ENCODE results near the gene RELCH. TPM values are rescaled to one million over a fixed set of nuclear protein-coding genes. Genes with fewer than 3 reads are reported as not detected.

RELCH gene
- total and polyA plus RNA-seq, 10 of the 15 experiments (the other 5 are each of a cell fraction or from before 2014, with no cell fraction given): 3.1 to 23.6 (median 14.5) TPM

DNA sequence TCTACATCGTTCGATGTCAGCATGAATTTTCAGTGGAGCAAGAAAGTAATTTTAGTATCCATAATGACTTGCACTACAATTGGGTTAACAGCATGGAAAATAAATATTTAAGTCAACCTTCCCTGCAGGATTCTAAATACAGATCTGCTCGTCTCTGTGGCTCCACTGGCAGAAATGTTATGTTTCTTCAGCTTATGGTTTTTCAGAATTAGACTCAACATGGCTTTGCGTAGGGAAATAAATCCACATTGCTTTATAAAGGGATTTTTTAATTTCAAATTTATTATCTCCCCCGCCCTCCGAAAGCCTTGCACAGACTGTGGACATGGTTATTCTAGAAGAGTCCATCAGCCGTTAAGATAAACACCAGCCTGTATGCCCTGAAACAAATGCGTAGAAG, 156.3 kb downstream of the RELCH start:
- Histone ChIP-seq H3K9me3 (replicated peaks; ENCODE audit: control insufficient read depth, insufficient read depth, low read length) (no peaks in the 10 kb centered on the region), H3K9ac (ENCODE audit: control insufficient read depth, insufficient read depth, low read length) (no peak overlapping the region), H2AFZ (ENCODE audit: control insufficient read depth, low read depth, low read length) (no peak overlapping the region), H3K36me3 (ENCODE audit: control insufficient read depth in 2 of 2, insufficient read depth in 2 of 2, low read length in 1 of 2) (no peaks in the 10 kb centered on the region), H3K4me2 (ENCODE audit: control insufficient read depth, insufficient read depth) (no peak overlapping the region), H3K4me1 (ENCODE audit: control insufficient read depth, insufficient read depth, low read length) (no peaks in the 10 kb centered on the region), H3K4me3 (no peak overlapping the region), H3K27me3 (replicated peaks in 1 of 2; ENCODE audit: control insufficient read depth in 2 of 2, insufficient read depth in 2 of 2, low read length in 1 of 2) (no peaks in the 10 kb centered on the region), H3K27ac (ENCODE audit: control insufficient read depth, insufficient read depth) (no peak overlapping the region), H3K79me2 (ENCODE audit: control insufficient read depth, insufficient read depth, low read length) (no peaks in the 10 kb centered on the region), H4K20me1 (ENCODE audit: control insufficient read depth, insufficient read depth) (no peaks in the 10 kb centered on the region)
- in situ Hi-C loops (cut with MboI): no loop called here
- DNase-seq (ENCODE audit: low read depth, low spot score) (no peak), ATAC-seq (no peak), FAIRE-seq (no peak)
- intact Hi-C loops (cut with micrococcal nuclease; ENCODE audit: unreplicated experiment): no loop called here
- POLR2A ChIA-PET: no interaction called here
- no TSS peak for BruUV-seq (replicated peaks)
- CTCF ChIA-PET: interaction anchor here (0.6 to 1.1 kb wide), 2 partner anchors 16 to 19 kb away, joined by 3 read pairs; no protein-coding TSS in a partner anchor
- SMC1A ChIA-PET (ENCODE audit: uncharacterized antibody, unreplicated experiment): no interaction called here
- RAD21 ChIA-PET (ENCODE audit: unreplicated experiment): interaction anchor here (0.5 kb wide), 1 partner anchor 185 kb away, joined by 3 read pairs; no protein-coding TSS in a partner anchor
- 47% methylated on average over 8 of the region's 8 CpGs for WGBS (ENCODE audit: insufficient coverage, insufficient replicate concordance, low lambda C conversion rate, missing lambda C conversion rate)
- no peak for TF ChIP-seq RAD21 (IDR thresholded peaks at IDR 0.05; ENCODE audit: insufficient read depth, low read depth, low read length)
- TF ChIP-seq CHD1 (IDR thresholded peaks at IDR 0.05; ENCODE audit: low read depth, low read length): no peak
- no peak for TF ChIP-seq ASH2L (IDR thresholded peaks at IDR 0.05; ENCODE audit: borderline replicate concordance, low read depth)
- TF ChIP-seq, protein P1, sequence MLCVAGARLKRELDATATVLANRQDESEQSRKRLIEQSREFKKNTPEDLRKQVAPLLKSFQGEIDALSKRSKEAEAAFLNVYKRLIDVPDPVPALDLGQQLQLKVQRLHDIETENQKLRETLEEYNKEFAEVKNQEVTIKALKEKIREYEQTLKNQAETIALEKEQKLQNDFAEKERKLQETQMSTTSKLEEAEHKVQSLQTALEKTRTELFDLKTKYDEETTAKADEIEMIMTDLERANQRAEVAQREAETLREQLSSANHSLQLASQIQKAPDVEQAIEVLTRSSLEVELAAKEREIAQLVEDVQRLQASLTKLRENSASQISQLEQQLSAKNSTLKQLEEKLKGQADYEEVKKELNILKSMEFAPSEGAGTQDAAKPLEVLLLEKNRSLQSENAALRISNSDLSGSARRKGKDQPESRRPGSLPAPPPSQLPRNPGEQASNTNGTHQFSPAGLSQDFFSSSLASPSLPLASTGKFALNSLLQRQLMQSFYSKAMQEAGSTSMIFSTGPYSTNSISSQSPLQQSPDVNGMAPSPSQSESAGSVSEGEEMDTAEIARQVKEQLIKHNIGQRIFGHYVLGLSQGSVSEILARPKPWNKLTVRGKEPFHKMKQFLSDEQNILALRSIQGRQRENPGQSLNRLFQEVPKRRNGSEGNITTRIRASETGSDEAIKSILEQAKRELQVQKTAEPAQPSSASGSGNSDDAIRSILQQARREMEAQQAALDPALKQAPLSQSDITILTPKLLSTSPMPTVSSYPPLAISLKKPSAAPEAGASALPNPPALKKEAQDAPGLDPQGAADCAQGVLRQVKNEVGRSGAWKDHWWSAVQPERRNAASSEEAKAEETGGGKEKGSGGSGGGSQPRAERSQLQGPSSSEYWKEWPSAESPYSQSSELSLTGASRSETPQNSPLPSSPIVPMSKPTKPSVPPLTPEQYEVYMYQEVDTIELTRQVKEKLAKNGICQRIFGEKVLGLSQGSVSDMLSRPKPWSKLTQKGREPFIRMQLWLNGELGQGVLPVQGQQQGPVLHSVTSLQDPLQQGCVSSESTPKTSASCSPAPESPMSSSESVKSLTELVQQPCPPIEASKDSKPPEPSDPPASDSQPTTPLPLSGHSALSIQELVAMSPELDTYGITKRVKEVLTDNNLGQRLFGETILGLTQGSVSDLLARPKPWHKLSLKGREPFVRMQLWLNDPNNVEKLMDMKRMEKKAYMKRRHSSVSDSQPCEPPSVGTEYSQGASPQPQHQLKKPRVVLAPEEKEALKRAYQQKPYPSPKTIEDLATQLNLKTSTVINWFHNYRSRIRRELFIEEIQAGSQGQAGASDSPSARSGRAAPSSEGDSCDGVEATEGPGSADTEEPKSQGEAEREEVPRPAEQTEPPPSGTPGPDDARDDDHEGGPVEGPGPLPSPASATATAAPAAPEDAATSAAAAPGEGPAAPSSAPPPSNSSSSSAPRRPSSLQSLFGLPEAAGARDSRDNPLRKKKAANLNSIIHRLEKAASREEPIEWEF (IDR thresholded peaks at IDR 0.05; ENCODE audit: insufficient replicate concordance, low read depth, low read length): no peak
- no peak for TF ChIP-seq ZNF384 (IDR thresholded peaks at IDR 0.05; ENCODE audit: borderline replicate concordance, low read depth, low read length)
- TF ChIP-seq, protein P2, sequence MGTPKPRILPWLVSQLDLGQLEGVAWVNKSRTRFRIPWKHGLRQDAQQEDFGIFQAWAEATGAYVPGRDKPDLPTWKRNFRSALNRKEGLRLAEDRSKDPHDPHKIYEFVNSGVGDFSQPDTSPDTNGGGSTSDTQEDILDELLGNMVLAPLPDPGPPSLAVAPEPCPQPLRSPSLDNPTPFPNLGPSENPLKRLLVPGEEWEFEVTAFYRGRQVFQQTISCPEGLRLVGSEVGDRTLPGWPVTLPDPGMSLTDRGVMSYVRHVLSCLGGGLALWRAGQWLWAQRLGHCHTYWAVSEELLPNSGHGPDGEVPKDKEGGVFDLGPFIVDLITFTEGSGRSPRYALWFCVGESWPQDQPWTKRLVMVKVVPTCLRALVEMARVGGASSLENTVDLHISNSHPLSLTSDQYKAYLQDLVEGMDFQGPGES (IDR thresholded peaks at IDR 0.05): no peak
- TF ChIP-seq, protein P3, sequence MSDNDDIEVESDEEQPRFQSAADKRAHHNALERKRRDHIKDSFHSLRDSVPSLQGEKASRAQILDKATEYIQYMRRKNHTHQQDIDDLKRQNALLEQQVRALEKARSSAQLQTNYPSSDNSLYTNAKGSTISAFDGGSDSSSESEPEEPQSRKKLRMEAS (IDR thresholded peaks at IDR 0.05; ENCODE audit: low read depth, low read length): no peak
- TF ChIP-seq ZNF207 (IDR thresholded peaks at IDR 0.05; ENCODE audit: borderline replicate concordance): no peak
- TF ChIP-seq CBFB (IDR thresholded peaks at IDR 0.05; ENCODE audit: low read depth): no peak
- TF ChIP-seq, protein P4, sequence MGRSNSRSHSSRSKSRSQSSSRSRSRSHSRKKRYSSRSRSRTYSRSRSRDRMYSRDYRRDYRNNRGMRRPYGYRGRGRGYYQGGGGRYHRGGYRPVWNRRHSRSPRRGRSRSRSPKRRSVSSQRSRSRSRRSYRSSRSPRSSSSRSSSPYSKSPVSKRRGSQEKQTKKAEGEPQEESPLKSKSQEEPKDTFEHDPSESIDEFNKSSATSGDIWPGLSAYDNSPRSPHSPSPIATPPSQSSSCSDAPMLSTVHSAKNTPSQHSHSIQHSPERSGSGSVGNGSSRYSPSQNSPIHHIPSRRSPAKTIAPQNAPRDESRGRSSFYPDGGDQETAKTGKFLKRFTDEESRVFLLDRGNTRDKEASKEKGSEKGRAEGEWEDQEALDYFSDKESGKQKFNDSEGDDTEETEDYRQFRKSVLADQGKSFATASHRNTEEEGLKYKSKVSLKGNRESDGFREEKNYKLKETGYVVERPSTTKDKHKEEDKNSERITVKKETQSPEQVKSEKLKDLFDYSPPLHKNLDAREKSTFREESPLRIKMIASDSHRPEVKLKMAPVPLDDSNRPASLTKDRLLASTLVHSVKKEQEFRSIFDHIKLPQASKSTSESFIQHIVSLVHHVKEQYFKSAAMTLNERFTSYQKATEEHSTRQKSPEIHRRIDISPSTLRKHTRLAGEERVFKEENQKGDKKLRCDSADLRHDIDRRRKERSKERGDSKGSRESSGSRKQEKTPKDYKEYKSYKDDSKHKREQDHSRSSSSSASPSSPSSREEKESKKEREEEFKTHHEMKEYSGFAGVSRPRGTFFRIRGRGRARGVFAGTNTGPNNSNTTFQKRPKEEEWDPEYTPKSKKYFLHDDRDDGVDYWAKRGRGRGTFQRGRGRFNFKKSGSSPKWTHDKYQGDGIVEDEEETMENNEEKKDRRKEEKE (IDR thresholded peaks at IDR 0.05): no peak
- no peak for TF ChIP-seq RBBP5 (conservative IDR thresholded peaks at IDR 0.05)
- no peak for TF ChIP-seq HDAC2 (IDR thresholded peaks at IDR 0.05)
